K562 (cell line): ENCODE results near the gene CYP2E1. TPM values are rescaled to one million over a fixed set of nuclear protein-coding genes. Genes with fewer than 3 reads are reported as not detected.

Experiments used
- ATAC-seq: fragments of 200-7000 bp; cut with Tn5 transposase; 3 replicates; pipeline ENCODE4 v1.9.1; 2020; ENCODE audit warnings: moderate library complexity
- BruUV-seq: library from RNA; stranded (reverse); fragments of 400-500 nt; replicated peaks from 2 replicates; lab custom pipeline; 2021; lab: Mats Ljungman, UMichigan
- CTCF ChIA-PET: fragments of 300-600 bp; formaldehyde crosslinking; extraction: SDS; loops from one replicate; lab custom pipeline; 2021; ENCODE audit warnings: low intra/inter-chr PET ratio; lab: Yijun Ruan, JAX
- POLR2A ChIA-PET: fragments of 300-600, 350-650 bp; sonication (Branson Sonifier 250); formaldehyde crosslinking; extraction: SDS; loops from one replicate; lab custom pipeline; 2021; ENCODE audit warnings: antibody characterized with exemption, inconsistent platforms; lab: Yijun Ruan, JAX
- DNase-seq, 4 experiments: peaks; one replicate each; pipeline versions ENCODE4 v3.0.0 to v3.0.0-alpha.2; 2011 to 2018; ENCODE audit warnings: low spot score in 3 of 4, mixed read lengths in 3 of 4; ENCODE audit errors: extremely low read depth in 1 of 4
- FAIRE-seq: peaks from 2 replicates; lab custom pipeline; 2011; peaks lifted over from hg19 to GRCh38; lab: Jason Lieb, UNC
- H2AFZ ChIP-seq: 2 replicates; pipeline ENCODE4 v1.6.0; 2011; ENCODE audit warnings: low read depth, low read length, control low read depth, inconsistent platforms
- H3K27ac ChIP-seq: fragments of 200-600 bp; 3 replicates; pipeline ENCODE4 v1.8.0; 2011; ENCODE audit warnings: low read depth, mild to moderate bottlenecking, control low read depth, inconsistent platforms, low read length, moderate library complexity, mixed read lengths; ENCODE audit errors: extremely low read depth
- H3K27me3 ChIP-seq, 2 experiments: fragments of 300-600 bp in 1 of 2; 2 replicates in 1 of 2; 3 replicates in 1 of 2; pipeline versions ENCODE4 v1.6.0 to v1.8.0; 2011; ENCODE audit warnings: inconsistent platforms in 2 of 2, low read length in 2 of 2, mild to moderate bottlenecking in 1 of 2, mixed read lengths in 1 of 2, moderate library complexity in 1 of 2; ENCODE audit not compliant: control insufficient read depth in 2 of 2, insufficient read depth in 2 of 2
- H3K36me3 ChIP-seq: fragments of 300-600 bp; 3 replicates; pipeline ENCODE4 v1.8.0; 2011; ENCODE audit warnings: mild to moderate bottlenecking, low read length, inconsistent platforms; ENCODE audit not compliant: control insufficient read depth, insufficient read depth
- H3K4me1 ChIP-seq, 2 experiments: fragments of 200-600 bp in 1 of 2; replicated peaks in 1 of 2; 2 replicates in 1 of 2; 3 replicates in 1 of 2; pipeline versions ENCODE4 v1.5.1 to v1.8.0; 2011; ENCODE audit warnings: inconsistent platforms in 2 of 2, low read length in 2 of 2, mild to moderate bottlenecking in 1 of 2, mixed read lengths in 1 of 2, moderate library complexity in 1 of 2; ENCODE audit not compliant: control insufficient read depth in 2 of 2, insufficient read depth in 2 of 2
- H3K4me2 ChIP-seq: 2 replicates; pipeline ENCODE4 v1.6.1; 2011; ENCODE audit warnings: low read length, control low read depth, inconsistent platforms, mixed read lengths; ENCODE audit not compliant: insufficient read depth
- H3K4me3 ChIP-seq: fragments of 200-600 bp; sonication (generic), shearing (Covaris generic); 2 replicates; pipeline ENCODE4 v1.5.1; 2016; ENCODE audit warnings: control low read depth, inconsistent platforms
- H3K79me2 ChIP-seq: fragments of 200-600 bp; 3 replicates; pipeline ENCODE4 v1.8.0; 2011; ENCODE audit warnings: low read length, inconsistent platforms; ENCODE audit not compliant: control insufficient read depth, insufficient read depth
- H3K9ac ChIP-seq, 2 experiments: 2 replicates each; pipeline versions ENCODE4 v1.6.0 to v1.6.1; 2011; ENCODE audit warnings: low read depth in 2 of 2, low read length in 2 of 2, control low read depth in 1 of 2, inconsistent platforms in 1 of 2, mild to moderate bottlenecking in 1 of 2, mixed read lengths in 1 of 2; ENCODE audit not compliant: insufficient read depth in 1 of 2
- H3K9me1 ChIP-seq: one replicate; pipeline ENCODE4 v1.6.0; 2011; ENCODE audit warnings: inconsistent platforms, mild to moderate bottlenecking, low read length, moderate library complexity; ENCODE audit not compliant: control insufficient read depth, insufficient read depth
- H3K9me3 ChIP-seq: replicated peaks from 2 replicates; pipeline ENCODE4 v1.5.1; 2011; ENCODE audit warnings: low read depth, low read length, inconsistent platforms; ENCODE audit not compliant: control insufficient read depth, insufficient read depth
- H4K20me1 ChIP-seq: replicated peaks from 2 replicates; pipeline ENCODE4 v1.6.1; 2011; ENCODE audit warnings: low read length, inconsistent platforms, mixed read lengths; ENCODE audit not compliant: control insufficient read depth, insufficient read depth
- CBX5 ChIP-seq: IDR thresholded peaks from 2 replicates; pipeline ENCODE4 v1.6.1; 2014; ENCODE audit warnings: low read depth, borderline replicate concordance
- EGR1 ChIP-seq: fragments of 450-650 bp; conservative IDR thresholded peaks from 2 replicates; pipeline ENCODE4 v1.6.1; 2017; ENCODE audit warnings: mild to moderate bottlenecking
- FOXJ2 ChIP-seq: fragments of 200-800 bp; sonication (Bioruptor generic); IDR thresholded peaks from 2 replicates; pipeline ENCODE4 v1.6.1; 2016; ENCODE audit warnings: missing genetic modification characterization, missing compliant biosample characterization
- HNRNPK ChIP-seq: fragments of 200-400 bp; formaldehyde crosslinking; IDR thresholded peaks from one replicate; pipeline ENCODE4 v1.6.1; 2018; ENCODE audit warnings: mild to moderate bottlenecking, low read depth, low read length; ENCODE audit not compliant: poor library complexity, severe bottlenecking
- KAT7 ChIP-seq: sonication (generic); formaldehyde crosslinking; IDR thresholded peaks from 2 replicates; pipeline ENCODE4 v1.8.0; 2022; ENCODE audit warnings: missing genetic modification reagents, mild to moderate bottlenecking, borderline replicate concordance
- NFE2L1 ChIP-seq: fragments of 450-650 bp; IDR thresholded peaks from 2 replicates; pipeline ENCODE4 v1.6.1; 2016; ENCODE audit warnings: missing genetic modification characterization, low read depth, mild to moderate bottlenecking, missing compliant biosample characterization, moderate library complexity, borderline replicate concordance
- STAT5A ChIP-seq: IDR thresholded peaks from 2 replicates; pipeline ENCODE4 v1.6.1; 2012; ENCODE audit warnings: low read length, inconsistent platforms, borderline replicate concordance
- TAF15 ChIP-seq: fragments of 200-400 bp; formaldehyde crosslinking; IDR thresholded peaks from 2 replicates; pipeline ENCODE4 v1.6.1; 2017; ENCODE audit warnings: mild to moderate bottlenecking, low read depth, low read length, moderate library complexity
- ZNF282 ChIP-seq: sonication (generic); formaldehyde crosslinking; IDR thresholded peaks from 2 replicates; pipeline ENCODE4 v1.8.1; 2023; ENCODE audit warnings: missing genetic modification reagents
- ZNF41 ChIP-seq: fragments of 250-450 bp; sonication (Bioruptor Pico); conservative IDR thresholded peaks from 2 replicates; pipeline ENCODE4 v1.4.0; 2020; ENCODE audit warnings: mild to moderate bottlenecking
- ZNF444 ChIP-seq: fragments of 250-450 bp; sonication (Bioruptor Pico); IDR thresholded peaks from 2 replicates; pipeline ENCODE4 v1.4.0; 2020; ENCODE audit warnings: mild to moderate bottlenecking, moderate library complexity
- WGBS: fragments of 100-300 bp; shearing (Covaris generic); methylation state at CpG from one replicate; pipeline ENCODE4 v1.1.6; 2016; ENCODE audit warnings: low coverage, mixed read lengths; ENCODE audit not compliant: insufficient coverage; ENCODE audit errors: missing lambda C conversion rate; 5-methylcytosine and 5-hydroxymethylcytosine counted together
- in situ Hi-C: fragments of 300-500 bp; cut with MboI; formaldehyde crosslinking; loops from 4 replicates; pipeline ENCODE4 v1.15.0; 2018; ENCODE audit warnings: inconsistent platforms, mixed read lengths
- intact Hi-C: fragments of 100-400 bp; cut with micrococcal nuclease; formaldehyde crosslinking; loops from 2 replicates; pipeline ENCODE4 v1.14.2; 2022
- polyA plus RNA-seq, 8 experiments: library from polyadenylated mRNA; depleted of rRNA in 4 of 8; stranded (reverse) in 5 of 8; unstranded in 3 of 8; fragments of >200 nt; fragmentation: Nextera tagmentation in 2 of 8; fragmentation: Illumina TruSeq in 1 of 8; extraction: Ambion mirVana in 2 of 8; extraction: Trizol in 1 of 8; gene quantifications; 2 replicates each; pipeline versions ENCODE4 v1.2.1 to v1.2.3, GENCODE V29; 2011 to 2014; ENCODE audit warnings: inconsistent platforms in 1 of 8, missing spikeins in 1 of 8
- total RNA-seq, 7 experiments: library from RNA; depleted of rRNA in 6 of 7; stranded (reverse); fragments of >200 nt in 6 of 7; fragmentation: Illumina TruSeq in 2 of 7; extraction: Trizol in 2 of 7; gene quantifications; 2 replicates each; pipeline versions ENCODE4 v1.2.1 to v1.2.3, GENCODE V29; 2011 to 2021; ENCODE audit warnings: low replicate concordance in 1 of 7
- TF ChIP-seq, protein P1 (sequence below), 3 experiments: fragments of 200-800 bp in 1 of 3; sonication (Bioruptor generic) in 1 of 3; sonication (generic) in 1 of 3; formaldehyde crosslinking in 1 of 3; IDR thresholded peaks; 2 replicates each; pipeline versions ENCODE4 v1.6.1 to v1.8.0; 2016 to 2022; ENCODE audit warnings: mild to moderate bottlenecking in 2 of 3, missing compliant biosample characterization in 2 of 3, missing genetic modification characterization in 2 of 3, missing genetic modification reagents in 1 of 3
- TF ChIP-seq, protein P2 (sequence below): fragments of 250-450 bp; sonication (Bioruptor Pico); IDR thresholded peaks from 2 replicates; pipeline ENCODE4 v1.4.0; 2020; ENCODE audit warnings: mild to moderate bottlenecking, moderate library complexity, borderline replicate concordance
- TF ChIP-seq, protein P3 (sequence below): fragments of 450-650 bp; IDR thresholded peaks from 2 replicates; pipeline ENCODE4 v1.6.1; 2017; ENCODE audit warnings: mild to moderate bottlenecking, moderate library complexity
- TF ChIP-seq, protein P4 (sequence below): fragments of 250-450 bp; sonication (Bioruptor Pico); IDR thresholded peaks from 2 replicates; pipeline ENCODE4 v1.4.0; 2020; ENCODE audit warnings: mild to moderate bottlenecking, moderate library complexity

Gene CYP2E1
- total and polyA plus RNA-seq, 9 of the 15 experiments (the other 6 are each of a cell fraction or from before 2014, with no cell fraction given): 0.07 to 1.6 (median 0.19) TPM; not detected in 2

DNA sequence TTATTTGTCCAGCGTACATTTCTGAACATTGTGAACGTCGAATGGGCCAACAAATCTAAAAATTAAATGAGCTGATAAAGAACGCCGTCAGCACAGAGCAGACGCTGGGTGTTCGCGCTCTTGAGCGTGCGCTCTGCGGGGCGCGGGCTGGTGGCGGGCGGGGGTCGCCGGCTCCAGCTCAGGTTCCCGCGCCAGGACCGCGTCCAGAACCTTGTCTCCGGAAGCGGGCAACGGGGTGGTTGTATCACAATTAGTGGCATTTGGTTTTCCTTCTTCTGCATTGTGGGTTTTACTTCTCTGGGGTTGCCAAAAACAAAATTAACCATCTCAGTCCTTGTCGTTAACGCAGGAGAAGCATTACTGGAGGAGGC is 2.4 kb downstream of the CYP2E1 start (continued):
- TF ChIP-seq, protein P1, sequence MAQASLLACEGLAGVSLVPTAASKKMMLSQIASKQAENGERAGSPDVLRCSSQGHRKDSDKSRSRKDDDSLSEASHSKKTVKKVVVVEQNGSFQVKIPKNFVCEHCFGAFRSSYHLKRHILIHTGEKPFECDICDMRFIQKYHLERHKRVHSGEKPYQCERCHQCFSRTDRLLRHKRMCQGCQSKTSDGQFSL (CRISPR knock-in tag; IDR thresholded peaks at IDR 0.05): no peak
- TF ChIP-seq, protein P1 (tag; IDR thresholded peaks at IDR 0.05): no peak
- no peak for TF ChIP-seq ZNF282 (CRISPR knock-in tag)
- no peak for TF ChIP-seq FOXJ2

DNA sequence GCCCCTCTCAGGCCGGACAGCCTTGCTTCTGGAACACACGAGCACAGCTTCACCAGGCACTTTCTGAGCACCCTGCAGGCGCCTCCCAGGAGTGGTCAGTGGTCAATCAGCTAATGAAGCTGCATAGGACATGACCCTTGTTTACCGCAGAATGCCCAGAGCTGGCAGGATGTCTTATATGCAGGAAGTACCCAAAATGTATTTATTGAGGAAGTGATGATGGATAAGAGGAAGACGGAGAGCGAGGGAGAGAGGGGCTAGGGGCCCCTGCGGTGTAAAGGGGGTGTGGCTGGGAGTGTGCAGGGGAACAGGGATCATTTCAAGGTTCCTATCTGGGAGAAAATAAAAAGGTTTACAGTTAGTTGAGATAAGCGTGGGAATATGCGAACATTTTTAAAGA is 3.3 kb downstream of the CYP2E1 start:
- Histone ChIP-seq H3K9ac (no peak overlapping the region), H4K20me1 (no peaks in the 10 kb centered on the region), H3K27me3 (peaks cover 32 to 77% of the 10 kb centered on the region in 2 experiments), H3K79me2 (no peaks in the 10 kb centered on the region), H2AFZ (no peak overlapping the region), H3K4me1 (peaks cover 0 to 19% of the 10 kb centered on the region in 2 experiments; a peak in 2 of 5 replicates), H3K9me3 (no peaks in the 10 kb centered on the region), H3K27ac (no peak overlapping the region), H3K36me3 (no peaks in the 10 kb centered on the region), H3K4me2 (no peak overlapping the region), H3K4me3 (no peak overlapping the region), H3K9me1 (no peaks in the 10 kb centered on the region)
- ATAC-seq (no peak), DNase-seq (no peak), FAIRE-seq (no peak)
- no TSS peak for BruUV-seq
- POLR2A ChIA-PET: interaction anchor here (0.8 kb wide), 2 partner anchors 20 to 54 kb away, joined by 3 read pairs; no protein-coding TSS in a partner anchor
- CTCF ChIA-PET: no interaction called here
- in situ Hi-C loops: no loop called here
- 2% methylated on average over 9 of the region's 9 CpGs for WGBS
- intact Hi-C loops: no loop called here
- TF ChIP-seq TAF15 (no peak), NFE2L1 (tag) (no peak), EGR1 (no peak), CBX5 (no peak), STAT5A (no peak), ZNF41 (CRISPR knock-in tag) (no peak), ZNF444 (CRISPR knock-in tag) (no peak), HNRNPK (no peak), KAT7 (no peak)
- TF ChIP-seq, protein P2, sequence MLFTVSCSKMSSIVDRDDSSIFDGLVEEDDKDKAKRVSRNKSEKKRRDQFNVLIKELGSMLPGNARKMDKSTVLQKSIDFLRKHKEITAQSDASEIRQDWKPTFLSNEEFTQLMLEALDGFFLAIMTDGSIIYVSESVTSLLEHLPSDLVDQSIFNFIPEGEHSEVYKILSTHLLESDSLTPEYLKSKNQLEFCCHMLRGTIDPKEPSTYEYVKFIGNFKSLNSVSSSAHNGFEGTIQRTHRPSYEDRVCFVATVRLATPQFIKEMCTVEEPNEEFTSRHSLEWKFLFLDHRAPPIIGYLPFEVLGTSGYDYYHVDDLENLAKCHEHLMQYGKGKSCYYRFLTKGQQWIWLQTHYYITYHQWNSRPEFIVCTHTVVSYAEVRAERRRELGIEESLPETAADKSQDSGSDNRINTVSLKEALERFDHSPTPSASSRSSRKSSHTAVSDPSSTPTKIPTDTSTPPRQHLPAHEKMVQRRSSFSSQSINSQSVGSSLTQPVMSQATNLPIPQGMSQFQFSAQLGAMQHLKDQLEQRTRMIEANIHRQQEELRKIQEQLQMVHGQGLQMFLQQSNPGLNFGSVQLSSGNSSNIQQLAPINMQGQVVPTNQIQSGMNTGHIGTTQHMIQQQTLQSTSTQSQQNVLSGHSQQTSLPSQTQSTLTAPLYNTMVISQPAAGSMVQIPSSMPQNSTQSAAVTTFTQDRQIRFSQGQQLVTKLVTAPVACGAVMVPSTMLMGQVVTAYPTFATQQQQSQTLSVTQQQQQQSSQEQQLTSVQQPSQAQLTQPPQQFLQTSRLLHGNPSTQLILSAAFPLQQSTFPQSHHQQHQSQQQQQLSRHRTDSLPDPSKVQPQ (CRISPR knock-in tag): no peak
- TF ChIP-seq, protein P3, sequence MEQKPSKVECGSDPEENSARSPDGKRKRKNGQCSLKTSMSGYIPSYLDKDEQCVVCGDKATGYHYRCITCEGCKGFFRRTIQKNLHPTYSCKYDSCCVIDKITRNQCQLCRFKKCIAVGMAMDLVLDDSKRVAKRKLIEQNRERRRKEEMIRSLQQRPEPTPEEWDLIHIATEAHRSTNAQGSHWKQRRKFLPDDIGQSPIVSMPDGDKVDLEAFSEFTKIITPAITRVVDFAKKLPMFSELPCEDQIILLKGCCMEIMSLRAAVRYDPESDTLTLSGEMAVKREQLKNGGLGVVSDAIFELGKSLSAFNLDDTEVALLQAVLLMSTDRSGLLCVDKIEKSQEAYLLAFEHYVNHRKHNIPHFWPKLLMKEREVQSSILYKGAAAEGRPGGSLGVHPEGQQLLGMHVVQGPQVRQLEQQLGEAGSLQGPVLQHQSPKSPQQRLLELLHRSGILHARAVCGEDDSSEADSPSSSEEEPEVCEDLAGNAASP: no peak
- TF ChIP-seq, protein P4, sequence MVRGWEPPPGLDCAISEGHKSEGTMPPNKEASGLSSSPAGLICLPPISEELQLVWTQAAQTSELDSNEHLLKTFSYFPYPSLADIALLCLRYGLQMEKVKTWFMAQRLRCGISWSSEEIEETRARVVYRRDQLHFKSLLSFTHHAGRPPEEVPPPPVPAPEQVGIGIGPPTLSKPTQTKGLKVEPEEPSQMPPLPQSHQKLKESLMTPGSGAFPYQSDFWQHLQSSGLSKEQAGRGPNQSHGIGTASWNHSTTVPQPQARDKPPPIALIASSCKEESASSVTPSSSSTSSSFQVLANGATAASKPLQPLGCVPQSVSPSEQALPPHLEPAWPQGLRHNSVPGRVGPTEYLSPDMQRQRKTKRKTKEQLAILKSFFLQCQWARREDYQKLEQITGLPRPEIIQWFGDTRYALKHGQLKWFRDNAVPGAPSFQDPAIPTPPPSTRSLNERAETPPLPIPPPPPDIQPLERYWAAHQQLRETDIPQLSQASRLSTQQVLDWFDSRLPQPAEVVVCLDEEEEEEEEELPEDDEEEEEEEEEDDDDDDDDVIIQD (CRISPR knock-in tag): no peak
